NCI-H146 treated with DMSO at 0.1 percent for 48 hours (cell line): ENCODE results near the gene NR4A3.
A peak's percentile ranks its signal among the peaks of the same experiment; 100 is the strongest.
"Not testable (repeated sequence)": the region's sequence is repeated elsewhere in the genome, so short reads cannot be mapped to it uniquely, and the experiment has no call there.

ENCODE experiments used
- DNase-seq: peaks from one replicate; lab custom pipeline; 2025; ENCODE audit not compliant: unreplicated experiment; lab: John Stamatoyannopoulos, UW

Gene NR4A3

GRCh38 chr9:99821396-99822108 lies at the start of gene NR4A3:
TSS of gene NR4A3 (plus strand) at chr9:99821885. CDS start at chr9:99828043, 6,158 bp downstream.
- DNase-seq: peak; percentile 70

- DNase-seq: peak; percentile 20
Measured at GRCh38 chr9:99773468-99774138, 48.1 kb upstream of the NR4A3 start.

DNA sequence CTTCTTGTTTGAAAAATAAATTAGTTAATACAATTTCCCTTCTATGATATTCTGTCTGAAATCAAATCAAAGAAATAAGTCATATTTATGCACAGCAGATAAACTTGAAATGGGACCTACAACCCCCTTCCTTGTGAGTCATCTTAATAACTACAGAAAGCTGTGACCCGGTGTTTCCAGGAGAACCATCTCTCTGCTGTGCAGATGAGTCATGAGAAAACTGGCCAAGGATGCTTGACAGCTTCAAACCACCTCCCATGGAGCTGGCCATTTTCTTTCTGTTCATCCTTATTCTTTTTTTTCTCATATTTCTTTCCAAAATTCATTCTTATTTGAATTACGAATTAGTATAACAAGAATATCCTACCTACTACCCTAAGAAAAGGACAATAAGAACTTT lies 43.4 kb upstream of the NR4A3 start:
- no peak for DNase-seq

DNA sequence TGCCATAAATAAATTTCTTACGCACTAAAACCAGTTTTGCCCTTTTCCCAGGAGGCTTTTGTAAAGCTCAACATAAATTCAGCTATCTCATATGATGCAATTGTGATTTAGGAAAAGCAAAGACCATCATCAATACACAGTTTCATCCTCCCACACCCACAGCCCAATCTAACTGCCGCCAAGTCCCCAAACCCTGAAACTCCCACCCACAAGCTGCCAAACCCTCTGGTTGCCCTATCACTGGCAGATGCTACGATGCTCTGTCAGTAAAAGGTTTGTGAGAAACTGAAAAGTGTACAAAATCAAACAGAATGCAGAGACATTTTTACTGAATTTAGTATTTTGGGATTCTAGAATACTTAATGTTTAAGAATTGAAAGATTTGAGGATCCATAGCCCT lies 42.8 kb upstream of the NR4A3 start:
- no peak for DNase-seq

DNA sequence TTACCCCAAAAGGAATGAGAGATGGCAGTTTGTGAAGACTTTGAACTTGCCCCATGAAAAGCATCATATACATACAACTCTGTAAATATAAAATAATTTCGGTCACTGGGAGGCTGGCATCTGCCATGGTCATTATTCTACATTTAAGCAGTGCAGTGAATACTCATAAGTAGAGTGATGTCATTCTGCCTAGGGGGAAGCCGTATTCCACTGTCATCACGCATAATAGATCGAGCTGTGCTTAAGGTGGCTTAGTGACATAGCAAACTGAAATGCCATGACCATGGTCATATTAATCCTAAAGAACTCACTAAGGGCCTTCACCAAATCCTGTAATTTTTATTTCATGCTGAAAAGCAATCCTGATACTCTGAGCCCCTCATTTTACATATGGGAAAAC lies 42.4 kb upstream of the NR4A3 start:
- no peak for DNase-seq

GRCh38 chr9:99782349-99782748 lies 39.3 kb upstream of the NR4A3 start:
- DNase-seq: not testable (repeated sequence)

DNA sequence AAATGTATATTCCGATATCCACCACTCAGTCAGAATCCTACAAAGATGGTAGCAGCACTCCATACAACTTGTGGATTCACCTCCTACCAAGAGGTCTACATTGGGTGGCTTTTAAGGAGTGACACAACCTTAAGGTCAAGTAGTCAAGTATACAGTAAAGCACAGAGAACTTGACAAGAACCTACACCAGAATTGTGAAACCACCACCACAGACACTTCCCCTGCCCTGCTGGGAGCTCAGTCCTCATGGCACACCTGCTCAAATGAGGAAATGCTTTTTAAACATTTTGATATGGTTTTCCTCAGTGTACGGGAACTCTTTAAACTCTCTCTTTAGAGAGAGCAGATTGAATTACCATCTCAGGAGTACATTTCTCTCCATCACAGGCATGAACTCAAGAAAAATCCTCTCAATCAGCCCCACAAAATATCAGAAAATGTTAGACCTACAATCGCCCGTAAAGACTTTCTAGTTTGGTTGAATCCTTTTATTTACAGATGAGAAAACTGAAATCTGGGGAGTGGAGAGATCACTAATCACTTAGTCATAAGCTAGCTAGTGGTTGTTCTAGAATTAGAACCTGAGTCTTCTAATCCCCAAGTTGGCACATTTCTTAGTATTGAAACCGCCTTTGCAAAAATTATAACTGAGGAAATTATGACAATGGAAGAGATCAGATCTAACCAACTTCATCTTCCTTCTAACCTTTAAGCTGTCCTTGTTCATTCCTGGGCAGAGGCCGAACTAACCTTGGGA lies 38.5 kb upstream of the NR4A3 start:
- DNase-seq: no peak

DNA sequence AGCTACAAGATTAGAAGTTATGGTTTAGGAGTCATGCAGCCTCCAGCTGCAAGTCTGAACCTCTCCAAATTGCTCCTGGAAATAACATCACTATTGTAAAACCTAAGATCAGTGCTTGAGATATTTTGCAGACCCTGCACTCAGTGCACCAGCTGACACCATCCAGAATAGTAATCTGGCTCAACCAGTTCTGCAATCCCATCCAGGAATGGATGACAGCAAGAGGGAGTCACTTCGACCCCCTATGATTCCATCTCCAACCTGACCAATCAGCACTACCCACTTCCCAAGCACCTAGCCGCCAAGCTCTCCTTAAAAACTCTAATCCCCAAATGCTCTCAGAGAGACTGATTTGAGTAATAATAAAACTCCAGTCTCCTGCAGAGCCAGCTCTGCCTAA lies 37.9 kb upstream of the NR4A3 start:
- no peak for DNase-seq

DNA sequence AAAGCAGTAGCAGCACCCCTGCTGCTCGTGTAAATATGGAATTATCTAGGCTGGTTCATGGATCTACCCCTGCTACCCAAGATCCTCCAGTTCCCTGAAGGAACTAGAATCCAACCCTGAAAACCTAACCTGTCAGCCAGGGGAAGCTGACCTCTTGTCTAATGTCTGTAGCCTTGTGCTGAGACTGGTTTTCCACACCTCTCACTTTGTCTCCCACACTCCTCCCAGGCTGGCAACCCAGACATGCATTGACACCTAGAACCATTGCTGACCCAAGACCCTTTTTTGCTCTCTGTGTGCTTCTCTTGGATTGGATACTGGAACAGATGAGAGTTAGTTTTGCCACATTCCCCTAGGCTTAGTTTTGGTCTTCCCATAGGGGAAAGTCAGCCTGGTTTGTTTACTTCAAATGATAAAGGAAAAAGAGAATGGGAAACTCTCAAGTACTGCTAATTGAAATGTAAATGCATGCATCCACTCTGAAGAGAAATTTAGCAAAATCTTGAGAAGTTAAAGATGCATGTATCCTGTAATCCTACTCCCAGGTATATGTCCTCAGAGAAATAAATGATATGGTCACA lies 36.6 kb upstream of the NR4A3 start:
- DNase-seq: no peak

DNA sequence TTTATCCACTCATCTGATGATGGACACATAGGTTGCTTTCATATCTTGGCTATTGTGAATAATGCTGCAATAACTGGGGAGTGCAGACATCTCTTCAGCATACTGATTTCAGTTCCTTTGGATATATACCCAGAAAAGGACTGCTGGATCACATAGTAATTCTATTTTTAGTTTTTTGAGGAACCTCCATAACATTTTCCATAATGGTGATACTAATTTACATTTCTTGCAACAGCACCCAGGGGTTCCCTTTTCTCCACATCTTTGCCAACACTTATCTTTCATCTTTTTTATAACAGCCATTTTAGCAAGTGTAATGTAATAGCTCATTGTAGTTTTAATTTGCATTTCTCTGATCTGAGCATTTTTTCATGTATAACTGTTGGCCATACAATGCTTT lies 34.1 kb upstream of the NR4A3 start:
- no peak for DNase-seq

DNA sequence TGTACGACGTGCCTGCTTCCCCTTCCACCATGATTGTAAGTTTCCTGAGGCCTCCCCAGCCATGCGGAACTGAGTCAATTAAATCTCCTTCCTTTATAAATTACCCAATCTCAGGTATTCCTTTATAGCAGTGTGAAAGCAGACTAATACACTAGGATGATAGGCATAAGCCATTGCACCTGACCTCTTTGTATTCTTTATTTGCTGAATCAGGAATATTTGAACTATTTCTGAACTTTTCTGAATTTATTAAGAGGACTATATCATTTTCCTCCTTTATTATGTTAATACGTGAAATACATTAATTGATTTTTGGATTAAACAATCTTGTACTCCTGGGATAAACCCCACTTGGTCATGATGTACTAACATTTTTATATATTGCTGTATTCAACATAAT lies 28.2 kb upstream of the NR4A3 start:
- no peak for DNase-seq

DNA sequence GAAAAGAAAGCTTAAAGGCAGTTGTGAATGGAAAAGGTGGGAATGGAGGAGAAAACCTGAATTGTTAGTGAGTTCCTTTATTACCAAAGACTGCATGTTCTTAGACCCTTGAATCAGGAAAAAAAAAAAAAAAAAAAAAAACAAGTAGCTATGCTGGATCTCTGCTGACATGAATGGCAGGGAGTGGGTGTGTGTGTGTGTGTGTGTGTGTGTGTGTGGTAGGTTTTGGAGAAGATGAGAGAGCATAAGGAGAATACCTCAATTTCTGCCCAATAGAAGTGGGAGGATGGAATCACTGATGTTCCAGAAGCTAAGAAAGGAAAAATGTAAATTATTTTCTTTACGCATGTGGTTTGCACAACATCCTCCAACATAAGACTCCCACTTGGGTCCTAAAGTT lies 25.5 kb upstream of the NR4A3 start:
- DNase-seq: no peak

DNA sequence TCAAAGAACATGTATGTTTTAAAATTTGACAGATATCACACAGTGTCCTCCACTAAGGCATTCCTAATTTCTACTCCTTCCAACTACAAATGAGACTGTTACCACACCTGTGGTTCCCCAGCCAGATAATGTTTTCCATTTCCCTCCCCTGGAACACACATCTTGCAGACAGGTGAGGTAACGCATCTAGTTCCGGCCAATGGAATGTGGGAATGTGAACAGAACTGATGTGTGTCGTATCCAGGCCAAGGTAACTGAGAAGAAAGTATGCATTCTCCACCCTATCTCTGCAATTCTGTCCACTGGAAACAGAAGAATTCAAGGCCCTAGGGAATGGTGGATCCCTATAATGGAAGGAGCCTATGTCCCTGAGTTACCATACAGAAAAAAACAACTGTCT lies 19.9 kb upstream of the NR4A3 start:
- no peak for DNase-seq

DNA sequence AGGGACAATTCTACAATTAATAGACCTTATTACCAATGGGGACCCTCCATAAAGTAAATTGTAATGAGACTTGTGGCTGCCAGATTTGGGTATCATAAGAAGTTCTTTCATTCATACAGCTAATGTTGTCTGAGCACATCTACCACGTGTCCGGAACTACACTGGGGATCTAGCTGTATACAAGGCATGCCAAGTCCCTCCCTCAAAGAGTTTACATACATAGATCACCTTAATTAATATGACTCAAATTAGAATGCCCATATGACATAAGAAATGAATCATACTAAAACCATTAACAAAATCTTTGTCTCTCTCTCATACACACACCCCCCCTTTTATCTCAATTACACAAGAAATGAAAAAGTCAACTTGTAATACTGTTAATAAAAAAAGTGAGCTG lies 18.0 kb upstream of the NR4A3 start:
- DNase-seq: no peak

DNA sequence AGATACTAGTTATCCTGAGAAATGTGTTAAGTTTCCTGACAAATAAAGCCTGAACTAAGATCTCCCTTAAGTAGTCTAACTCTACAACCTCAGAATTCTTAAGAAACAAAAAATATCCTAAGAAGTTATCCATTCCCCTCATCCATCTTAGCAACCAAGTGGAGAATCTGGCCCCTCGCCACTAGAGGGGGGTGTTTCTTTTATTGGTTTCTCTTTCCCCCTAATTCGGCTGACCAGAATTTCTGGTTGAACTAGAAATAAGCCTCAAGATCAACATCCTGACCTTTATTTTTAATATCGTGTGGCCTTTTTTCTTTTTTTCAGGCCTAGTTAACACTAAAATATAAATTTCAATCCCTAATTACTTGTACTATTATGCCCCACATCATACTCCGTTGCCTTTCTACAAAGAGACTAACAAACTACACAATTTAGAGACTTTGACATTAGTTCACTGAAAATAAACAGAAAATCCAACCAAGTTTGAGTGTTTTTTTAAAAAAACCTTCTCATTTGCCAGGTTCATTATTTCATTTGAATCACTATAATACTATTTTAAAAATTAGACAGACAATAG lies 14.3 kb upstream of the NR4A3 start:
- peak; percentile 14 for DNase-seq

- DNase-seq: no peak
Measured at GRCh38 chr9:99807956-99808355, 13.7 kb upstream of the NR4A3 start.

DNA sequence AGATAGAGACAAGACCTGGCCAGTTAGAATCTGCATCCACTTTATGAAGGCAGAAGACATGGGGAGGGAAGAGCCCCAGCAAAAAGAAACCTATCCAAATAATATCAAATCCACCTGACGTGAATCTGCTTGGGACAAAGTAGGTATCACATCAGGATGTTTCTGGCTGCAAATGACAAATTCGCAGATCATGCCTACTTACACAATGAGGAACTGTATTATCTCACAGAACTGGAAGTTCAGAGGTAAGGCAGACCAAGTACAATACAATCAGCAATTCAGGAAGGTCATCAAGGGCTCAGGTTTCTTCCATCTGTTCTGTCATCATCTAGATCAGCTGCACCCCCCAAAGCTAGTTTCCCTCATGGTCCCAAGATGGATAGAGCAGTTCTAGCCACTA lies 13.2 kb upstream of the NR4A3 start:
- no peak for DNase-seq

- DNase-seq: no peak
Measured at GRCh38 chr9:99809586-99810319, 11.9 kb upstream of the NR4A3 start.

GRCh38 chr9:99811172-99811571 lies 10.5 kb upstream of the NR4A3 start:
- no peak for DNase-seq

GRCh38 chr9:99811598-99812383 lies 9.9 kb upstream of the NR4A3 start:
- DNase-seq: no peak
